ENCODE results near the gene PXK.

Gene PXK

DNA sequence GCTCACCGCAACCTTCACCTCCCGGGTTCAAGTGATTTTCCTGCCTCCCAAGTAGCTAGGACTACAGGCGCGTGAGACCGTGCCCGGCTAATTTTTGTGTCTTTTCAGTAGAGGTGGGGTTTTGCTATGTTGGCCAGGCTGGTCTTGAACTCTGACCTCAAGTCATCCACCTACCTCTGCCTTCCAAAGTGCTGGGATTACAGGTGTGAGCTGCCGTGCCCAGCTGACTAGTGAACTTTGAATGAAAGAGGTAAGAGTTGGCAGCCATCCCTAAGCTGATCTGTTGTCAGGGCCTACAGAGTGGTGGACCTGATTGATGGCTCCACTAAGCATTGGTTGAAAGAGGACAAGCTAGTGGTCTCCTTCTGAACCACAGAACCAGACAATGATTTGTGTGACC, 15.3 kb downstream of the PXK start:
- DNase-seq: no peak
- TF ChIP-seq POLR2A (IDR thresholded peaks at IDR 0.05; ENCODE audit: low read length): no peak
- TF ChIP-seq GATA1 (IDR thresholded peaks at IDR 0.05; ENCODE audit: low read depth, low read length): no peak

DNA sequence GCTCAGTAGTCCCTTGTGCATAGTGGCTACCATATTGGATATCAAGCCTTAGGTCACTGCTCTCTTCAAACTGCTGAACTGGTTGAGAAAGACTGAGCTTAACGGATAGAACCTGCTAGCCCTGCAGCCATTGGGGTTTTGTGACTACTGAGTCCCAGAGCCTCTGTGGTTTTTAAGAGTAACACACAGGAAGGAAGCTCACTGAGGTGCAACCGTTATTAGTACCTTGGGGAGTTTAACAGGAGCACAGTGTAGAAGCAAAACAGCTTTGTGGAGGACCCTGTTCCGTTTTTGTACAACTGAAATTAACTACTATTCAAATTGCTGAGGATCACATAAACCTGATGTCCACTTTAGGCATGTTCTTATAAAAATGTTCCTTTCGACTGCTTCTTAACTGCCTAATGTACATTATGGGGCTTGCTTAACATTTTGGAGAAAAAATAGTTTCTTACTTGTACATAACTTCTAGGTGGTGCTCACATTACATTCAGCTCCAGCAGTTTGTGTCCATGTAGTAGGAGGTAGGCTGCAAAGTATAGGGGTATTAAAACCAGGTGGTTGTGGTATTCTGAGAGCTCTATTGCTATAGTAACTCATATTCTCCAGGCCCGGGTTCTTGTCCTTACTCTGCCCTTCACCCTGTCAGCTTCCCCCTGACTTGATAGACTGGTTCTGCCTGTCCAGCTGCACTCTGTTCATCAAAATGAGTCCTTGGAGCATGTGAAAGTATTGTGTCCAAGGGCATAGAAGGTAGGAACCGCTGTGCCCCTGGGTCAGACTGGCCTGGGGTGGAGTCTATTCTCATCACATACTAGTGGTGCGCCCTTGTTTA, 17.3 kb downstream of the PXK start:
- TF ChIP-seq POLR2A (IDR thresholded peaks at IDR 0.05; ENCODE audit: low read length) (no peak), GATA1 (IDR thresholded peaks at IDR 0.05; ENCODE audit: low read depth, low read length) (no peak)
- no peak for DNase-seq

- DNase-seq: peak in 1 of 2 experiments; percentile 11
- no peak for TF ChIP-seq POLR2A (IDR thresholded peaks at IDR 0.05; ENCODE audit: low read length)
- TF ChIP-seq GATA1 (IDR thresholded peaks at IDR 0.05; ENCODE audit: low read depth, low read length): no peak
Observed at GRCh38 chr3:58350627-58351013, 17.9 kb downstream of the PXK start.

- TF ChIP-seq GATA1 (IDR thresholded peaks at IDR 0.05; ENCODE audit: low read depth, low read length): no peak
- TF ChIP-seq POLR2A (IDR thresholded peaks at IDR 0.05; ENCODE audit: low read length): no peak
- no peak for DNase-seq
Observed at GRCh38 chr3:58351920-58352319, 19.2 kb downstream of the PXK start.

GRCh38 chr3:58352626-58353025, 19.9 kb downstream of the PXK start:
- no peak for DNase-seq
- no peak for TF ChIP-seq POLR2A (IDR thresholded peaks at IDR 0.05; ENCODE audit: low read length)
- TF ChIP-seq GATA1 (IDR thresholded peaks at IDR 0.05; ENCODE audit: low read depth, low read length): no peak

GRCh38 chr3:58353722-58354553, 21.2 kb downstream of the PXK start:
- no peak for TF ChIP-seq GATA1 (IDR thresholded peaks at IDR 0.05; ENCODE audit: low read depth, low read length)
- DNase-seq: peak in 1 of 2 experiments; percentile 41

DNA sequence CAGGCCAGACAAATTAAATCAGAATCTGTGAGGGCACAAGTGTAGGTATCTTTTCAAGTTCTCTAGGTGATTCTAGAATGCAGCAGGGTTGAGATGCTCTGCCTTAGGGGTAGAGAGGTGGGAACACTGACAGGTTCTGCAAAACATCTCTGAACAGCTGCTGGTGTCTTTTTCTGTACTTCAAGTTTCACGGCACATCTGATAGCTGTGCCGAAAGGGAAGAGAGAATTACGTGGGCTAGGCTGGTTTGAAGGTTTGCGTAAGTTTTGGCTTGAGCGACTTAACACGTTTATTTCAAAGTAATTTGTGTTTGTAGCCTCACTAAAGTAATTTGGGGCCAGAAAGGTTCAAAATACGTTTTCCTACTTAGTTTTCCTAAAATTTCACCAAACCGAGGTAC, 22.5 kb downstream of the PXK start:
- no peak for TF ChIP-seq POLR2A (IDR thresholded peaks at IDR 0.05; ENCODE audit: low read length)
- DNase-seq: no peak

- no peak for DNase-seq
- TF ChIP-seq GATA1 (IDR thresholded peaks at IDR 0.05; ENCODE audit: low read depth, low read length): no peak
- no peak for TF ChIP-seq POLR2A (IDR thresholded peaks at IDR 0.05; ENCODE audit: low read length)
Observed at GRCh38 chr3:58356054-58356453, 23.4 kb downstream of the PXK start.

- no peak for DNase-seq
- TF ChIP-seq POLR2A (IDR thresholded peaks at IDR 0.05; ENCODE audit: low read length) (no peak), GATA1 (IDR thresholded peaks at IDR 0.05; ENCODE audit: low read depth, low read length) (no peak)
Observed at GRCh38 chr3:58357402-58357801, 24.7 kb downstream of the PXK start.

- DNase-seq: no peak
- TF ChIP-seq POLR2A (IDR thresholded peaks at IDR 0.05; ENCODE audit: low read length): no peak
- TF ChIP-seq GATA1 (IDR thresholded peaks at IDR 0.05; ENCODE audit: low read depth, low read length): no peak
Observed at GRCh38 chr3:58358092-58358491, 25.4 kb downstream of the PXK start.

GRCh38 chr3:58358808-58359207, 26.1 kb downstream of the PXK start:
- no peak for TF ChIP-seq GATA1 (IDR thresholded peaks at IDR 0.05; ENCODE audit: low read depth, low read length)
- no peak for TF ChIP-seq POLR2A (IDR thresholded peaks at IDR 0.05; ENCODE audit: low read length)

DNA sequence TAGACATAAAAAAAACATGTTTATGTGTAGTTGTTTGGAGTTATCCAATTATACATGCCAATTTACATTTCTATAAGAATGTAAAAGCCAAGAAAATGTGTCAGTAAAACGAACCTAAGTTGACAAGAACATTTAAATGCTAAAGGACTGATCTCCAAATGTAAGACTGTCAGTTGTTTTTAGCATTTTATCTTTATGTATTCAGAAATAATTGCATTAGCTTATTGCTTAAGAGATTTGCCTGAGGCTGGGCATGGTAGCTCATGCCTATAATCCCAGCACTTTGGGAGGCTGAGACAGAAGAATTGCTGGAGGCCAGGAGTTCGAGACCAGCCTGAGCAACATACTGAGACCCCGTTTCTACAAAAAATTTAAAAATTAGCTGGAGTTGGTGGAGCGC, 26.9 kb downstream of the PXK start:
- DNase-seq: no peak
- TF ChIP-seq GATA1 (IDR thresholded peaks at IDR 0.05; ENCODE audit: low read depth, low read length): no peak
- no peak for TF ChIP-seq POLR2A (IDR thresholded peaks at IDR 0.05; ENCODE audit: low read length)

More at GRCh38 chr3:58358808-58359207, 26.1 kb downstream of the PXK start:
- no peak for DNase-seq

DNA sequence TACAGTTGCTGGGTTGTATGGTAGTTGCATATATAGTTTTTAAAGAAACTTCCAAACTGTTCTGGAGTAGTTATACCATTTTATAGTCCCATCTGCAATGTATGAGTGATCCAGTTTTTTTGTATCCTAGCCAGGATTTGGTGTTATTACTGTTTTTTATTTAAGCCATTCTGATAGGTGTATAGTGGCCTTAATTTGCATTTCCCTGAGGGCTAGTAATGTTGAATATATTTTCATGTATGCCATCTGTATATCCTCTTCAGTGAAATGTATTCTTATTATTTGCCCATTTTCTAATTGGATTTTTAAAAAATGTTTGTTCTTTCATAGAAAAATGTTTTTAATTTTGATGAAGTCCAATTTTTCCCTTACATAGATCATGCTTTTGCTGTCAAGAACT, 29.2 kb downstream of the PXK start:
- TF ChIP-seq POLR2A (IDR thresholded peaks at IDR 0.05; ENCODE audit: low read length) (no peak), GATA1 (IDR thresholded peaks at IDR 0.05; ENCODE audit: low read depth, low read length) (no peak)
- no peak for DNase-seq

- DNase-seq: no peak
- TF ChIP-seq GATA1 (IDR thresholded peaks at IDR 0.05; ENCODE audit: low read depth, low read length) (no peak), POLR2A (IDR thresholded peaks at IDR 0.05; ENCODE audit: low read length) (no peak)
Observed at GRCh38 chr3:58366699-58367098, 34.0 kb downstream of the PXK start.

DNA sequence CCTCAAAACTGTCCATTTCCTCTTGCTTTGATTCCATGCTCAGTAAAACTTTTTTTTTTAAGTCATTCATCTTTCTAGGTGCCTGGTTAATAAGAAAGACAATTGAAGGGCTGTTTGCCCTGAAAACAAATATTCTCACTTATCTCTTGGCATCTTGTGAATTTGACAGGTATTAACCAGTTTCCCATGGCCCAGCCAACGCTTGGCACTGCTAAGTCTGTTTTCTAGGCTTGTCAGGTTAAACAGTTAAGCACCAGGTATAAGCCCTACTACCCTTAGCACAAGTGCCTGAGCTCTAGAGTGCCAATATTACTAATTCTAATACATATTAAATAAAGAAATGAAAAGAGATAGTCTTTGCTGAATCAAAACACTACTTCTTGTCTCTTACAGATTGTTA, 36.3 kb downstream of the PXK start:
- no peak for TF ChIP-seq POLR2A (IDR thresholded peaks at IDR 0.05; ENCODE audit: low read length)
- no peak for TF ChIP-seq GATA1 (IDR thresholded peaks at IDR 0.05; ENCODE audit: low read depth, low read length)
- no peak for DNase-seq

All from erythroblast (primary cell).